NCI-H69 (cell line): ENCODE data around the gene APLF.
A peak's percentile ranks its signal among the peaks of the same experiment; 100 is the strongest.
"Not testable (repeated sequence)": the region's sequence is repeated elsewhere in the genome, so short reads cannot be mapped to it uniquely, and the experiment has no call there.

ENCODE experiments used
- DNase-seq: peaks from one replicate; lab custom pipeline; 2025; lab: John Stamatoyannopoulos, UW

APLF gene

DNA sequence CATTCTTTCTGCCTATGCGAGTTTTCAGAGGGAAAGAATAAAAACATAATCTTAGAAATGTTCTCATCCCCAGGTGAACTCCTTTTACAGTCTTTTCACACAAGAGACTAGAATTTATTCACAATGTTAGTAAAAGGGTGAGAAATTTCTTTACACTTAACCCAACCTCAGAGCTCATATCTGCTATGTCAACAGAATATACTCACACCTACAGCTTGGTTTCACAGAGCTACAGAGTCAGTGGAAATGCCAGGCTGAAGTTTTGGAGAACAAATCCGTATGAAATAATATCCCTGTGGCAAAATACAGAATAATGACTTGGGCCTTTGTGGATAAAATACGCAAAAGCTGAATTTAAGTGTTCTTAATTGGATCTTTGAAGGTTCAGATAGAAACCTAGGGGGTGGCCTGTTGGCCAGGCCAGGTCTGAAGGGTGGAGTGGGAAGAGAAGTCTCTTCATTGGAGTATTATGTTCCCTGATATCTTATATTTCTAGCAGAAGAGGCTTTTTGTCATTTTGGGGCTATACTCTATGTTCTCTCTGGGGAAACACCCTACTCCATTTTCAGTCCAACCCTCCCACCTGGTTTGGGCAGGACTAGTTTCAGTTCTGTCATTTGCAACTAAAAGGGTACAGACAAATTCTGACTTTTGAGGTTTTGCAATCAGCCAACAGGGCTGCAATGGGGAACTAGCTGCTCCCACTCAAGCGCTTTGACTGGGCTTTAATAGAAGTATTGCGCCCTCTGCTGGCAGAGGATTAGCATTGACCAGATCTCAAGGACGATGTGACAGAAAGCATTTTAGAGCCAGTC, 26.0 kb upstream of the APLF start:
- peak; percentile 74 for DNase-seq

DNA sequence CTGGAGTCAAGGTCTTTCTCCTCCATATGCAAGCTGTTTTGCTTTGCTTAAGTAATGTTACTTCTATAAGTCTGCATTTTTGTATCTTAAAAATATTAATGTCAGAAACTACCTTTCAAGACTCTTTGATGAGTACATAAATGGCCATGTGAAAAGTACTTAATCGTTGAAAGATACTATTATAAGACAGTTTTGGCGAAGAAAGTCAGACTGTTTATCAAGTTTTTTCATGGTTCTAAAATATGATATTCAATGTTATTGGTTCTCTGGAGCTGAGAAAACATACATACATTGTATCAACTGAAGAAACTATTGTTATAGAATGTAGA, 25.4 kb upstream of the APLF start:
- DNase-seq, result no peak

DNA sequence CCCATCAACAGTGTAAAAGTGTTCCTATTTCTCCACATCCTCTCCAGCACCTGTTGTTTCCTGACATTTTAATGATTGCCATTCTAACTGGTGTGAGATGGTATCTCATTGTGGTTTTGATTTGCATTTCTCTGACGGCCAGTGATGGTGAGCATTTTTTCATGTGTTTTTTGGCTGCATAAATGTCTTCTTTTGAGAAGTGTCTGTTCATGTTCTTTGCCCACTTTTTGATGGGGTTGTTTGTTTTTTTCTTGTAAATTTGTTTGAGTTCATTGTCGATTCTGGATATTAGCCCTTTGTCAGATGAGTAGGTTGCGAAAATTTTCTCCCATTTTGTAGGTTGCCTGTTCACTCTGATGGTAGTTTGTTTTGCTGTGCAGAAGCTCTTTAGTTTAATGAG, 21.0 kb upstream of the APLF start:
- DNase-seq, result not testable (repeated sequence)

DNA sequence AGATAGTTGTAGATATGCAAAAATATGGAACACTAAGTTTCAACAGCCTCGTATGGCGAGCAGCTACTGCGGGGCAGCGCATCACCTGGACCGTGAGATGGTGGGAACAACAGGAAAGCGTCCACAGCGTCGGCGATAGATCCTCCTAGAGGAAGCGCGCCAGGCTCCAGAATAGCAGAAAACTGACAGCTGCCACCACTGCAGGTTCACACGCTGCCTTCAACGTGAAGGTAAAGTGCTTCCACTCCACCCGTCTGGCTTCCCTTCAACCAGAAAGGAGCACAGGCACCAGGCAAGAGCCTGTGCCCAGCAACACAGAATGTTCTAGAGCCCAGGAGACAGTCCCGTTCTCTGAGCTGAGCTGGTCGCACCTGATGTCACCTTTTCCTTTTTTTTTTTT, 20.3 kb upstream of the APLF start:
- no peak for DNase-seq

DNA sequence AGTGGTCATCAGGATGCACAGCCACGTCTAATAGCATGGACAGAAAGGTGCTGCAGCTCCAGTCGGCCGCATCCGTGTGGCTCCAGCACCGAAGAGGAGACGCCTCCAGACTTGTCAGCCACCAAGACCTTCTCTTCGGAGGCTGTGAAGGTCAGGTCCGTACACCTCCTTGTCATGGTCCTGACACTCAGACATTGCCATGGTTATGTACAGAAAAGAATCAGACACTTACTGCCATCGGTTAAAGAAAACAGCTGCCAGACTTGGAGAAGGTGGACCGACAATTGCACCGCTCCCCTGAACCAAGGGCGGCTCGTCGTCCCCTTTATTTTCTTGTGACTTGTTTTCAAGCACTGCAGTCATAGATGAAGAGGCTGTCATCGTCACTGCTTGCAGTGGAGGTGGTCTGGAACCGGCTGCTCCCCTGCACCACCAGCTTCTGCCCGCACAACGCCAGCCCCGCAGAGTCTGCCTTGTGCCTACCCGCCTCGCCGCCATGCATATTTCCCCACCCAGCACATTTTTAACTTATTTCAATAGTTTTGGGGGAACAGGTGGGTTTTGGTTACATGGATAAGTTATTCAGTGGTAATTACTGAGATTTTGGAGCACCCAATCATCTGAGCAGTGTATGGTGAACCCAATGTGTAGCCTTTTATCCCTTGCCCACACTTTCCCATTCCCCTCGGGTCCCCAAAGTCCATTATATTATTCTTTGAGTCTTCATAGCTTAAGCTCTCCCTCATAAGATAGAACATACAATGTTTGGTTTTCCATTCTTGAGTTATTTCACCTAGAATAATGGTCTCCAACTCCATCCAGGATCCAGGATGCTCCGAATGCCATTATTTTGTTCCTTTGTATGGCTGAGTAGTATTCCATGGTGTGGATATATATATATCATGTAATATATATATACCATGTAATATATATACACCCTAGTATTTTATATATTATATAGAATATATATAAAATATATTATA, 18.4 kb upstream of the APLF start:
- DNase-seq, result no peak

DNA sequence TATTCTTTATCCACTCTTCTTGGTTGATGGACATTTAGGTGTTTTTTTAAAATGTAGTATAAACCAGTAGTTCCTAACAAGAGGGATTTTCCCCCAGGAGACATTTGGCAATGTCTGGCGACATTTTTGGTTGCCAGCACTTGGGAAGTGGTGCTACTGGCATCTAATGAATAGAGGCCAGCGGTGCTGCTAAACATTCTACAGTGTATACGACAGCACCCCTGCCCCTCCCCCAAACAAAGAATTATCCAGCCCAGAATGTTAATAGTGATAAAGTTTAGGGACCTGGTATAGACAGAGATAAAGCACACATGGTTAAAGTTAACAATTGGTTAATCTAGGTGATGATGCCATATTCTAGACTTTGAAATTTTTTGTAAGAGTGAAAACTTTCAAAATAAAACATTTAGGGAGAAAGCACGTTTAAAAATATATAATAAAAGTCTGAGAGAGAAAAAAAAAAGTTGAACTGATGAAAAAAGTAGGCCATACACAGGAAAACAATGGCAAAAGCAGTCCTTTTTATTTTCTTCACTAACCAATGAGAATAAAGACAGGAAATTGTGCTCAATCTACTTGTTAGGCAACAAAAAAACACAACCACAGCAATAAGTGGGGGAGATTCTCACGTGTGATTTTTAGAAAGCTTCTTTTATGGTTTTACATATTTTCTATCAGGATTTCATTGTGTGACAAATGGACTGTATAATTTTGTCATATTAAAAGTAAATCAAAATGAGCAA, 15.1 kb upstream of the APLF start:
- DNase-seq, result peak; percentile 5

- no peak for DNase-seq
Observed at GRCh38 chr2:68453761-68454360, 13.5 kb upstream of the APLF start.

GRCh38 chr2:68454719-68455118, 12.7 kb upstream of the APLF start:
- no peak for DNase-seq

- DNase-seq, result no peak
Observed at GRCh38 chr2:68456198-68456597, 11.2 kb upstream of the APLF start.

DNA sequence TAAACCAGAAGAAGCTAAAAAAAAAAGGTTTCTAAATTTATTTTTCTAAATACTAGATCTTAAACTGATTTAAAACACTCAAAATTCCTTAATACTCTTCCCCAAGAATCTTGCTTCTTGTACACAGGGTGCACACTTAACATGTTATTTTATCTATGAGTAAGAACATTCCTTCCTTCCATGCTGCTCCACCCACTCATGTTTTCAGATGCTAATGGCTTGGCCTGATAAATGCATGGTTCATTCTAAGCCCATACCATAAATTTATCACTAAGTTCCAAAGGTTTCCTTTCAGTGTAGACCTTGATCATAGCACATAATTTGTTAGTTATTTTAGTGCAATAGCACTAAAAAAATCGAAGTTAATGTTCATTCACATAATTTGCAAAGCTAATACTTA, 8.4 kb upstream of the APLF start:
- no peak for DNase-seq

DNA sequence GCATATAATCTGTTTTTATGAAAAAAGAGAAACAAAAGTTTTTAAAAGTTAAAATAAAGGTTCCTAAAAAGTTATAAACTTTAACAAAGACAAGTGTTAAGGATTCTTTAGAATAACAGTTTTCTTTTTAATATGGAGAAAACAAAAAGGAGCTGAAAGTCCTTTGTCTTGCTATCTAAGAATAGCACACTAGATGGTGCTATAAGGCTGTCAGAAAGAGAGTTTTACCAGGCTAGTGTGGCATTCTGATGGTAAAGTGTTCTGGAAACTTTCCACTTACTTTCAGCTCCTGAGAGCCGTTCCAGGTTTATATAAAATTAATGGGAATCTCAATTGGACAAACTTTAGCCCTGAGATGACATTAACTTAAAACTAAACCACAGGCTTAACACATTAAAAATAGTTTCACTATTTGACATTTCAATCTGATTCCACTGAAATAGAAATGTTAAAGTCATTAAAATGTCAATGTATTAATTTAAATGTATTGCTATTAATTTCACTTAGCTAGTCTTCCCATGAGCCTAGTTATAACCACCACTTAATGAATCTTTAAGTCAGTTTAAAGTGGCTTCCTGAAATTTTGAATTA, 4.0 kb upstream of the APLF start:
- peak; percentile 38 for DNase-seq

DNA sequence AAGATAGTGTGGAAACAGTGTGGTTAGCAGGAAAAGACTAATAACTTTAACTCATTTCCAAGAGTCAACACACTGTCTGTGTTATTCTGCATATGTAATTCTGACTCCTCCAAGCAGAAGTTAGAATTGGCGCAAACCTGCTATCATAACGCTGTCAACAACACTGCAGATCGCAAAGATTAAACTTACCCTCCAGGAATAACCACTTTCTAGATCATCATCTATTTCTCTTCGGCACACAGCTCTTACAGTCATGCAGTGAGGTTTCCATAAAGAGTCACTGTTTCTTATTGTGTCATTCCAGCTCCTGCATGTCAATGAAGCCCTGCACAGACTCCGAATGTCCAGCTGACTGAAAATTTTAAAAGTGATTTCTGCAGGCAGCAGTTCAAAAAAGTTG, 2.7 kb upstream of the APLF start:
- DNase-seq, result no peak

- DNase-seq, result no peak
Observed at GRCh38 chr2:68465081-68465916, 2.1 kb upstream of the APLF start.

DNA sequence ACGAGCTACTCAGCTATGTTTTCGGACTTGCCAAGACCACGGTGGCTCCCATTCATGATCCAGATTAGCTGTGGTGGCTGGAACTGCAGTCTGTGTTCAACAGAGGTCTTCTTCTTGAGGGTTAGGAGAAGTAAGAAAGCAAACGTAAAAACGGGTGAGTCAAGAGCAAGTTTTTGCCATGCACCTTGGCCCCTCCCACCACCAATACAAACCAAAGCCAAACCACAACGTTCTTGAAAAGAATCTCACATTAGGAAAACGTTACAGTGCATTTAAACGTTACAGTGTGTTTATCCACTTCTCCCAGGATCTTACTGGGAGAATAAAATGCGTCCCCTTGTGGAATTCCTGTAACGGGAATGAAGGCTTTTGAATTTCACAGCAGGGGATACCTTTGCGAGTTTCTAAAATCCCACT, 1.0 kb upstream of the APLF start:
- DNase-seq, result no peak

DNA sequence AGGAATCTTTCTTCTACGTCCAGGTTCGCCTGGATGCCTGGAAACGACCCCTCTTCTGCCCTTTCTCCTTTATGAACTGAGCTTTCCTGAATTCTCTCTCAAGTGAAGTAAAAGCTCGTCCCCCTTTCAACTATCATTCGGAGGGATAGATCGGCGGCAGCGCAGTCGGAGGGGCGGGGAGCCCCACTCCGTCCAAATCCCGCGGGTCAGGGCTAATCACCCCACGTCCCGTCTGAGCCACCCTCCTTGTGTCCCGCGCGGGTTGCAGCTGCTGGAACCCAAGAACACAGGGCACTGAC, 658 bp upstream of the APLF start:
- DNase-seq, result no peak

- DNase-seq, result no peak
Observed at GRCh38 chr2:68468801-68469200, 1.4 kb downstream of the APLF start.

DNA sequence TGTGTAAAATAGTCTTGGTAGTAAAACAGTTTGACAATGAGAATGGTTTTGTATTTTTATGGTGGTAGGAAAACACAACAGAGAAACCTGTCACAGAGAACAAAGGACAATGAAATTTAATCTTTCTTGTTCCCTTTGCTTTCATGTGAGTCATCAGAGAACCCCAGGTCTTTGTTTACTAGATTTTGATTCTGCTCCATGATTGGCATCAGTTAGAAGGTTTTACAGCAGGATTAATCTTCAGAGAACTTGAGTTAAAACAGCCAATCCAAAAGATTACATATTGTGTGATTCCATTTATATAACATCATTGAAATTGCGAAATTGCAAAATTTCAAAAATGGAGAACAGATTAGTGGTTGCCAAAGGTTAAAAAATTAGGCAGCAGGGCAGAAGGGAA, 2.5 kb downstream of the APLF start:
- no peak for DNase-seq

GRCh38 chr2:68471385-68471784, 4.0 kb downstream of the APLF start:
- DNase-seq, result no peak

DNA sequence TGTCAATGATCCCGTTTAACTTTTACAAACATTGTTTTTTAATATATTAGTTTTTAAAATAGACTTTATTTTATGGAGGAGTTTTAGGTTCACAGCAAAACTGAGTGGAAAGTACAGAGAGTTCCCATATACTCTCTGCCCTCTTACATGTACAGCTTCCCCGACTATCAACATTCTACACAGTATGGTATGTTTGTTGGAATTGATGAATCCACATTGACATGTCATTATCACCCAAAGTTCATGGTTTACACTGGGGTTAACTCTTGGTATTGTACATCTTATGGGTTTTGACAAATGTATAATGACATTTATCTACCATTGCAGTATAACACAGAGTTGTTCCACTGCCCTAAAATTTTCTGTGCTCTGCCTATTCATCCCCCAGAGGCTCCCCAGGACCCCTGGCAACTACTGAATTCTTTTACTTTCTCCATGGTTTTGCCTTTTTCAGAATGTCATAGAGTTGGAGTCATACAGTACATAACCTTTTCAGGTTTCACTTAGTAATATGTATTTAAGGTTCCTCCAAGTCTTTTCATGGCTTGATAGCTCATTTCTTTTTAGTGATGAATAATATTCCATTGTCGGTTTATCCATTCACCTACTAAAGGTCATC, 5.5 kb downstream of the APLF start:
- DNase-seq, result no peak

DNA sequence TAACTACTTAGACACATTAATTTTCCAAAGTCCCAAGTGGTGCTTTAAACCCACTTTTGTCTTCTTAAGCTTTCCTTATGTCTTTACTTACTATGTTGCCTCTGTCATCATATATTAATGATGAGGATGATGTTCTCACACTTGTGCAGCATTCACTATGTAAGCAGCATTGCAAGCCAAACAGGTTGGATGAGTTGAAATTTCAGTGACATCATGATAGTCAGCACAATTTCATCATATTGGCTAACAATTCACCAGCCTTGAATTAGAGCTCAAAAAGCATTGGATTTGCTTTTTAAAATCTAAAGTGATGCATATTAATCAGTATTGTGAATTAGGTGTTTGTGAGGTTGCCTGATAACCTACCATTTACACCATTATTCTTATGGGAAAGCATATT, 7.7 kb downstream of the APLF start:
- no peak for DNase-seq

DNA sequence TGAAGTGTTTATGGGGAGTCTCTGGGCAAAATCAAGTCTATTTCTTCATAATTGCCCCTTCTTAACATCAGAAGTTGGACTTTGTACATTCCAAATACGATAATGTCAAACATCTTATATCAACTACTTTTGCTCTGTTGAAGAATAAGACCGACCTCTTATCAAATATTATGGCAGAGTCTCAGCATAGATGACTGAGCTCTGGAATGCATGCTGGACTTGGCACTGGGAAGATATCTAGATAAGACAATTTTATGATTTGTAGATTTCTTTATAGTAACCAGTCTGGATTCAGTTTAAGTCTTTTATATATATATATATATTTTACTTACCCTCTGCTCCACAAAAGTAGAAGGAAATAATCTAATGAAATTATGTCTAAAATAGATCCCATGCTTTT, 8.2 kb downstream of the APLF start:
- no peak for DNase-seq
